GM12873 (cell line): ENCODE measurements around the gene ADGRL3.

Source experiments
- TF ChIP-seq, protein P1 (sequence below): IDR thresholded peaks from 2 replicates; pipeline ENCODE4 v1.5.1; 2012; ENCODE audit warnings: low read depth, mild to moderate bottlenecking, moderate library complexity, low read length, control low read depth; ENCODE audit not compliant: insufficient read depth; ENCODE audit errors: missing control alignments

ADGRL3 gene

DNA sequence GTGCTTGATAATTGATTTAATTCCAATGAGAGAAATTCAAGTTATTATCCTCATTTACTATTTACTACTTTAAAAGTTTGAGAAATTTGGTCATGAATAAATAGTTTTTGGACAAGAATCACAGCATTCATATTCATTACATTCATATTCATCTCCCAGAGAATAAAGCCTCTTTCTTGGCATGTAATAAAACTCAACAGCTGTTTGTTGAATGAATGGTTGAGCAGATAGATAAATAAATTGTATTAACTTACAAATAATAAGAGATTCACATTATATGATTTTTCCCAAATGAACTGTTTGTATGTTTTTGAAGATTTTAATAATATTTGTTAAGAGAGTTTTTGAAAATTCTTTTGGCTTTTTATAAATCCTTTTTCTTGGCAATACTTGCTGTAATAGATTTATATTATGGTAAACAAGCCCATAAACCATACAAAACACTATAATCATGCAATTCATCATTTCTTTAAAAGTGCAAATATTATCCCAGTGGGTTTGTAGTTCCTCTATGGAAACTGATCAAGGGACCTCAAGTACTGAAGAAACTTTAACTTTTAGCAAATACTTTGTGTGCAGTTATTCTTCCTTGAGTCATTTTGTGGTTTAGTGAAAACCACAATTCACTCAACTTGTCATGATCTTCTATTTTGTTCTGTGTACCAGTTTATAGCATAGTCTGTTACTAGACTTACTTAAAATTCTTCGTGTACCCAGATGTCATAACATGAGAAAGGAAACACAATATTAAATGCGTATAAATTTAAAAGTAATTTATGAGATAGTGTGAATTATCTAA lies 371.8 kb downstream of the ADGRL3 start:
- TF ChIP-seq, protein P1, sequence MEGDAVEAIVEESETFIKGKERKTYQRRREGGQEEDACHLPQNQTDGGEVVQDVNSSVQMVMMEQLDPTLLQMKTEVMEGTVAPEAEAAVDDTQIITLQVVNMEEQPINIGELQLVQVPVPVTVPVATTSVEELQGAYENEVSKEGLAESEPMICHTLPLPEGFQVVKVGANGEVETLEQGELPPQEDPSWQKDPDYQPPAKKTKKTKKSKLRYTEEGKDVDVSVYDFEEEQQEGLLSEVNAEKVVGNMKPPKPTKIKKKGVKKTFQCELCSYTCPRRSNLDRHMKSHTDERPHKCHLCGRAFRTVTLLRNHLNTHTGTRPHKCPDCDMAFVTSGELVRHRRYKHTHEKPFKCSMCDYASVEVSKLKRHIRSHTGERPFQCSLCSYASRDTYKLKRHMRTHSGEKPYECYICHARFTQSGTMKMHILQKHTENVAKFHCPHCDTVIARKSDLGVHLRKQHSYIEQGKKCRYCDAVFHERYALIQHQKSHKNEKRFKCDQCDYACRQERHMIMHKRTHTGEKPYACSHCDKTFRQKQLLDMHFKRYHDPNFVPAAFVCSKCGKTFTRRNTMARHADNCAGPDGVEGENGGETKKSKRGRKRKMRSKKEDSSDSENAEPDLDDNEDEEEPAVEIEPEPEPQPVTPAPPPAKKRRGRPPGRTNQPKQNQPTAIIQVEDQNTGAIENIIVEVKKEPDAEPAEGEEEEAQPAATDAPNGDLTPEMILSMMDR: no peak

DNA sequence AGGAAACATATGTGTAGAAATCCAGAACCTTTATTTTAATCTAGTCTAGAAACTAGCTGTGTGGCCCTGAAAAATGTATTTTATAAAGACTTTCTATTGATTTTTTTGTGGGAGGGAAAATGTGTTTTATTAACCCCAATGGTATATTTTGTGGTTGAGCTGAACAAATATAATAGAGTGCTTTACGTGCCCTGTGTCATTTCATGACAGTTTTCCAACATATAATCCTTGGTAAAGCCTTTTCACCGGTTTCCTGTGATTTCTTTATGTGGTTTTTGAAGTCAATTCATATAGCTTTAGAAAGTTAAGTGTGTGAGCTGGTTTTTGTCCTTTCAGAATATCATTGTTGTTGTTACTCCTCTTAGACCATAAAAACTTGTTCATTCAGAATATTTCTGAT lies 375.7 kb downstream of the ADGRL3 start:
- TF ChIP-seq, protein P1: no peak

DNA sequence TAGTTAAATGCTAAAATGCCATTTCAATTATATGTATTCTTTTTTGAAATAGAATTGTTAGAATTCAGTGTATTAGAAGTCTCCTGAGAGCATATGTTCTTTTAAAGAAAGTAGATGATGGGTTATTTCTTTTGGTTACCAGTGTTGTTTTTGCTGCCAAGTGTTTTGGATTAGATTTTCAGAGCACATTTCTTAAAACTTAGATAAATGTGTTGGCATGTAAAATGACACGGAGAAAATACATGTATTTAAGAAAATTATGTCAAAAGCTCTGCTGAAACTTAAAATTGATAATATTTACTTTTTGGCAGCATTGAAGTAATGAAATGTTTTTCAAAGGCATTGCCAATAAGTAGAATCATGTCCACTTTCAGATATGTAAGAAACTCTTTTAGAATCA lies 379.7 kb downstream of the ADGRL3 start:
- TF ChIP-seq, protein P1: no peak

DNA sequence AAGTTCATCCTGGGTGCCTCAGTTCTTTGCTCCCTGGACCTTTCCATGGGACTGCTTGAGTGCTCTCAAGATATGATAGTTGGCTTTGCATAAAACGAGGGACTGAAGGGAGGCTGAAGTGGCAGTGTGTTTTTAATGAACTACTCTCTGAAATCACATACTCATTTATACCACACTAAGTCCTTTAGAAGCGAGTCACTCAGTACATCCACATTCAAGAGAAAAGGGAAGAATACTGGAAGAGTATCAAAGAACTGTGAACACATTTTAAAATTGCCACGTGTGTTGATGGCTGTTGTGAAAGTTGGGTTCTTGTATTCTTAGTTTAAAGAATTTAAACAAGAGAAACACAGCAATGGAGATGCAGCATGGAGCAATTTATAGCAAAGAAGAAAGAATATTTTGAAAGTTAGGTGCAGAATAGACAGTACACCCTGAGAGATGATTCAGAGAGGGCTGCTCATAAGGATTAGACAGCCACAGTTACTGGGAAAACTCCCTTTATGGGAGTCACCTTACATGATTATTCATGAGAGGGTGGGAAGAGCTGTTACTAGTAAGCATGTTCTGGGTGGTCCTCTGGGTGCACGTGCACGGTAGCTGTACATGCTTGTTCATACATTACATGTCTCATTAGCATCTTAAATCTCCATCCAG lies 380.7 kb downstream of the ADGRL3 start:
- TF ChIP-seq, protein P1: no peak

DNA sequence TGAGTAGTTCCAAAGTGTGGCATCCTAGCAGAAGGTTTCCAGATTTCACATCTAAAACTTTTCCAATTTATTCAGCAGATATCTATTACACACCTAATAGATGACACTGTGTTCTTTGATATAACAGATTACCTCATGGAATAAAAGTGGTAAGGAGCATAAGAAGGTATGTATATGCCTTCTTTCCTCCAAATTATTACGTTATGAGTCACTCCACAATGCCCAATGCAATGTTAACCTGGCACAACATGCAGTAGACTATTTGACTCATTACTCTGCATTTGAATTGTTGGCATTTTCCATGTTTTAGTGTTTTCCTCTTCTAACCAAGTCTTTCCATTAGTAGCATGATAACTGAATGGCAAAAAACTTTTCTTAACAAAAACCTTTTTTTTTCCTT lies 383.6 kb downstream of the ADGRL3 start:
- TF ChIP-seq, protein P1: no peak

DNA sequence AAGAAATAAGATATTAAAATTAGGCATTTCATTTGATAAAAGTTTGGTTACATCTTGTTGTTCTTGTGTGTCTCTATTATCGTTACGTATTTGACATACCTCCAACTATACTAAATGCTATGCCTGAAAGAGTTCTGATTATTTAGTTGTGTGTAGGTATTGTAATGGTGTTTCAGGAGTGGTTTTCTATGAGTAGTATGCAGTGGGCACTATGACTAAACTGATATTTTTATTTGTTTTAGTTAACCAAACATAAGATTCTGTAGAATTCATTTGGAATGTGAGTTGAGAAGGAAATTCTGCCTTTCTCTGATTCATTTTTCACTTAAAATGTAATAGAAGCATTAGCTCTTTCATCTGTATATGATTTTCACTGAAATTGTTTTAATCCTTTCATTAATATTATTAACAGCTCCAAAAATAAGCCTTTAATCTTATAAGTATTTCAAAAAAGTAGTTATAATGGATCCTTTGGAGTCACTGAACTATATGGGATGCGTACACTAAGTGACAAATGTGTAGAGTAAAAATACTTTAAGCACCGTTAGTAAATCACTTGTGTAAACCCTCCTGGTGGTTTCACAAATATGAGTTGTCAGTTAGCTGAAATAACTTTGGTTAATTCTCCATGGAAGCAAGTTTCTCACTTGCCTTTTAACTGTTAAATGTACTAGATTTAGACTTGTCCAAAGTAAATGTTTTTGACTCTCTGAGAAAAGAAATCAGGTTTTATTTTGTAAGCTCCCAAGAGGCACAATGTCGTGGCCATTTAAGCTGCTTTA lies 388.7 kb downstream of the ADGRL3 start:
- TF ChIP-seq, protein P1: no peak

DNA sequence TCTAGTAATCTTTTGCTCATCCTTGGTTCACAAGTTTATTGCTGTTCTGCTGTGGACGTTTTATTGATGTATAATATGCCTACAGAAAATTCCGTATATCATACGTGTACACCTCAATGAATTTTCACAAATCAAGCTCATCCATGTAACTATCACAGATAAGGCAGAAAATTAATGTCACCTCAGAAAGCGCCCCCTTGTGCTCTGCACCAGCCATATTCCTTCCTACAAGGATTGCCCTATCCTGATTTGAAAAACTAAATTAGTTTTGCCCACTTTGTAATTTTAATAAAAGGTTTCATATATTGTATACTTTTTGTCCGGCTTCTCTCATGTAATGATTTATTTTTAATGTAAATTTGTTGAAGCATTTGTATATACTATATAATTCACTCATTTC lies 390.8 kb downstream of the ADGRL3 start:
- TF ChIP-seq, protein P1: no peak
